ENCODE measurements around the gene SETBP1. TPM values are rescaled to one million over a fixed set of nuclear protein-coding genes. Genes with fewer than 3 reads are reported as not detected.

The SETBP1 gene
- total RNA-seq, 1 experiment from 2014 or later, result 0.05 TPM

- Histone ChIP-seq H2AFZ (ENCODE audit: low read depth, low read length, poor library complexity, severe bottlenecking) (no peak overlapping the region), H3K9ac (ENCODE audit: low read length) (no peak overlapping the region), H3K4me3 (replicated peaks in 1 of 2; ENCODE audit: low read depth in 1 of 2, low read length in 2 of 2) (no peak overlapping the region), H3K27me3 (ENCODE audit: insufficient read depth, low read length) (no peaks in the 10 kb centered on the region), H3K27ac (ENCODE audit: low read depth, low read length) (no peak overlapping the region), H3K9me2 (ENCODE audit: insufficient read depth) (no peaks in the 10 kb centered on the region), H3K36me3 (ENCODE audit: control insufficient read depth in 1 of 2, insufficient read depth in 2 of 2, low read length in 2 of 2) (no peaks in the 10 kb centered on the region; a peak in 1 of 4 replicates), H3K4me1 (ENCODE audit: control insufficient read depth in 1 of 2, insufficient read depth in 2 of 2, low read length in 2 of 2) (no peaks in the 10 kb centered on the region), H3K9me3 (ENCODE audit: control insufficient read depth in 1 of 2, insufficient read depth in 1 of 2, low read depth in 1 of 2, low read length in 2 of 2) (peaks cover 13 to 24% of the 10 kb centered on the region in 2 experiments; a peak in 2 of 4 replicates), H3K4me2 (ENCODE audit: low read length) (no peak overlapping the region), H3K79me2 (ENCODE audit: insufficient read depth, low read length) (no peaks in the 10 kb centered on the region), H4K20me1 (ENCODE audit: insufficient read depth) (no peaks in the 10 kb centered on the region)
- ChIA-PET CTCF (no interaction called here), POLR2A (no interaction called here), RAD21 (ENCODE audit: low non-redundant PET in 1 of 2, low total read pairs in 2 of 2, uncharacterized antibody in 2 of 2, unreplicated experiment in 2 of 2) (no interaction called here)
- no TSS peak for BruUV-seq (replicated peaks)
- intact Hi-C loops (cut with micrococcal nuclease), result no loop called here
- DNase-seq (ENCODE audit: low read depth, low spot score) (no peak), ATAC-seq (no peak)
- TF ChIP-seq ATF3 (IDR thresholded peaks at IDR 0.05) (no peak), ZFX (IDR thresholded peaks at IDR 0.05) (no peak), POLR2AphosphoS5 (IDR thresholded peaks at IDR 0.05; ENCODE audit: low read depth, low read length) (no peak), CBX3 (IDR thresholded peaks at IDR 0.05; ENCODE audit: low read depth) (no peak), ELF1 (IDR thresholded peaks at IDR 0.05; ENCODE audit: borderline replicate concordance, low read depth) (no peak), REST (IDR thresholded peaks at IDR 0.05; ENCODE audit: low read depth) (no peak), FOSL1 (IDR thresholded peaks at IDR 0.05; ENCODE audit: low read depth) (no peak), TCF7L2 (IDR thresholded peaks at IDR 0.05; ENCODE audit: borderline replicate concordance, extremely low read depth, insufficient read depth, insufficient read length) (no peak), JUND (IDR thresholded peaks at IDR 0.05) (no peak), POLR2A (IDR thresholded peaks at IDR 0.05; ENCODE audit: borderline replicate concordance, extremely low read depth, insufficient read depth, insufficient read length) (no peak), YY1 (IDR thresholded peaks at IDR 0.05; ENCODE audit: extremely low read depth, insufficient replicate concordance, low read depth, low read length) (no peak), CTCF (IDR thresholded peaks at IDR 0.05 in 2 of 3, conservative IDR thresholded peaks at IDR 0.05 in 1 of 3; ENCODE audit: borderline replicate concordance in 1 of 3, insufficient read depth in 1 of 3, low read depth in 2 of 3, low read length in 2 of 3) (no peak), SIN3A (IDR thresholded peaks at IDR 0.05; ENCODE audit: low read depth) (no peak), EZH2 (IDR thresholded peaks at IDR 0.05) (no peak), EGR1 (IDR thresholded peaks at IDR 0.05; ENCODE audit: low read depth) (no peak), ZNF274 (IDR thresholded peaks at IDR 0.05; ENCODE audit: low read depth, low read length) (no peak)
- TF ChIP-seq, protein P1, sequence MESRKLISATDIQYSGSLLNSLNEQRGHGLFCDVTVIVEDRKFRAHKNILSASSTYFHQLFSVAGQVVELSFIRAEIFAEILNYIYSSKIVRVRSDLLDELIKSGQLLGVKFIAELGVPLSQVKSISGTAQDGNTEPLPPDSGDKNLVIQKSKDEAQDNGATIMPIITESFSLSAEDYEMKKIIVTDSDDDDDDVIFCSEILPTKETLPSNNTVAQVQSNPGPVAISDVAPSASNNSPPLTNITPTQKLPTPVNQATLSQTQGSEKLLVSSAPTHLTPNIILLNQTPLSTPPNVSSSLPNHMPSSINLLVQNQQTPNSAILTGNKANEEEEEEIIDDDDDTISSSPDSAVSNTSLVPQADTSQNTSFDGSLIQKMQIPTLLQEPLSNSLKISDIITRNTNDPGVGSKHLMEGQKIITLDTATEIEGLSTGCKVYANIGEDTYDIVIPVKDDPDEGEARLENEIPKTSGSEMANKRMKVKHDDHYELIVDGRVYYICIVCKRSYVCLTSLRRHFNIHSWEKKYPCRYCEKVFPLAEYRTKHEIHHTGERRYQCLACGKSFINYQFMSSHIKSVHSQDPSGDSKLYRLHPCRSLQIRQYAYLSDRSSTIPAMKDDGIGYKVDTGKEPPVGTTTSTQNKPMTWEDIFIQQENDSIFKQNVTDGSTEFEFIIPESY (IDR thresholded peaks at IDR 0.05; ENCODE audit: extremely low read depth, insufficient replicate concordance, low read length), result no peak
These were observed 51.5 kb downstream of the SETBP1 start for GRCh38 chr18:44732238-44732563.
